Measurements from ENCODE around the gene DNASE2B. TPM values are rescaled to one million over a fixed set of nuclear protein-coding genes. Genes with fewer than 3 reads are reported as not detected.

DNASE2B gene
- total RNA-seq, 1 experiment from 2014 or later = not detected

Other genes starting within 250 kb of the DNASE2B start
- 0.90 and 2.5 TPM in 2 replicates for gene SAMD13, start 96.8 kb upstream of the DNASE2B start, total RNA-seq (2021)
- 18.9 and 23.4 TPM in 2 replicates for gene RPF1, start 80.8 kb downstream of the DNASE2B start, total RNA-seq (2021)
- gene SPATA1, start 107.9 kb downstream of the DNASE2B start, total RNA-seq (2021) = 1.9 and 2.8 TPM in 2 replicates
- 69.9 and 98.8 TPM in 2 replicates for gene GNG5, start 108.1 kb downstream of the DNASE2B start, total RNA-seq (2021)
- 17.5 and 20.2 TPM in 2 replicates for gene CTBS, start 176.0 kb downstream of the DNASE2B start, total RNA-seq (2021)

Measured in PC-9 (cell line).